Rectal smooth muscle tissue (tissue), 1 donor: Measurements from ENCODE around the gene TOMM40.
"Not testable (repeated sequence)": the region's sequence is repeated elsewhere in the genome, so short reads cannot be mapped to it uniquely, and the experiment has no call there.

Source experiments
- H3K27ac ChIP-seq: one replicate; pipeline ENCODE4 v1.7.0; 2013; ENCODE audit warnings: low read depth, low read length, inconsistent platforms
- H3K27me3 ChIP-seq: one replicate; pipeline ENCODE4 v1.7.0; 2013; ENCODE audit warnings: low read length; ENCODE audit not compliant: control insufficient read depth, insufficient read depth
- H3K36me3 ChIP-seq: one replicate; pipeline ENCODE4 v1.7.0; 2013; ENCODE audit warnings: low read length; ENCODE audit not compliant: control insufficient read depth, insufficient read depth
- H3K4me1 ChIP-seq: one replicate; pipeline ENCODE4 v1.7.0; 2013; ENCODE audit warnings: low read length; ENCODE audit not compliant: control insufficient read depth, insufficient read depth
- H3K4me3 ChIP-seq: one replicate; pipeline ENCODE4 v1.7.0; 2013; ENCODE audit warnings: low read length
- H3K9ac ChIP-seq: one replicate; pipeline ENCODE4 v1.7.0; 2013; ENCODE audit warnings: low read length

The TOMM40 gene

GRCh38 chr19:44907613-44908012, 16.6 kb downstream of the TOMM40 start:
- Histone ChIP-seq H3K4me1 (no peaks in the 10 kb centered on the region), H3K4me3 (no peak overlapping the region), H3K27ac (no peak overlapping the region), H3K9ac (no peak overlapping the region), H3K36me3 (no peaks in the 10 kb centered on the region), H3K27me3 (peaks cover 12% of the 10 kb centered on the region)

GRCh38 chr19:44908074-44908835, 17.2 kb downstream of the TOMM40 start:
- Histone ChIP-seq H3K4me1 (no peaks in the 10 kb centered on the region), H3K27ac (no peak overlapping the region), H3K4me3 (no peak overlapping the region), H3K27me3 (peaks cover 12% of the 10 kb centered on the region), H3K9ac (no peak overlapping the region), H3K36me3 (no peaks in the 10 kb centered on the region)

GRCh38 chr19:44908836-44909261, 17.8 kb downstream of the TOMM40 start:
- Histone ChIP-seq H3K27ac (no peak overlapping the region), H3K27me3 (peaks cover 12% of the 10 kb centered on the region), H3K36me3 (no peaks in the 10 kb centered on the region), H3K4me1 (no peaks in the 10 kb centered on the region), H3K4me3 (no peak overlapping the region), H3K9ac (no peak overlapping the region)

GRCh38 chr19:44909775-44910174, 18.7 kb downstream of the TOMM40 start:
- Histone ChIP-seq H3K27ac (no peak overlapping the region), H3K9ac (no peak overlapping the region), H3K4me1 (peaks cover 2% of the 10 kb centered on the region), H3K27me3 (peaks cover 9% of the 10 kb centered on the region), H3K4me3 (no peak overlapping the region), H3K36me3 (no peaks in the 10 kb centered on the region)

GRCh38 chr19:44911896-44912295, 20.8 kb downstream of the TOMM40 start:
- not testable (repeated sequence) for H3K27ac ChIP-seq, H3K4me1 ChIP-seq, H3K9ac ChIP-seq, H3K4me3 ChIP-seq, H3K36me3 ChIP-seq, H3K27me3 ChIP-seq

GRCh38 chr19:44912854-44913253, 21.8 kb downstream of the TOMM40 start:
- Histone ChIP-seq H3K9ac (no peak overlapping the region), H3K27ac (no peak overlapping the region), H3K4me3 (no peak overlapping the region), H3K4me1 (peaks cover 3% of the 10 kb centered on the region), H3K27me3 (no peaks in the 10 kb centered on the region), H3K36me3 (no peaks in the 10 kb centered on the region)

GRCh38 chr19:44913512-44914432, 22.7 kb downstream of the TOMM40 start:
- H3K27ac ChIP-seq: not testable (repeated sequence)

GRCh38 chr19:44914433-44915206, 23.6 kb downstream of the TOMM40 start, which contains the start of gene APOC1:
APOC1 (plus strand) TSS chr19:44914608; CDS start chr19:44914892, 284 bp downstream.
- not testable (repeated sequence) for H3K27ac ChIP-seq

More at GRCh38 chr19:44913512-44914432, 22.7 kb downstream of the TOMM40 start:
- not testable (repeated sequence) for H3K4me1 ChIP-seq, H3K4me3 ChIP-seq, H3K36me3 ChIP-seq, H3K27me3 ChIP-seq, H3K9ac ChIP-seq

GRCh38 chr19:44924243-44924725, 33.2 kb downstream of the TOMM40 start:
- H3K27ac ChIP-seq: no peak overlapping the region
- no peaks in the 10 kb centered on the region for H3K36me3 ChIP-seq
- H3K27me3 ChIP-seq: no peaks in the 10 kb centered on the region
- no peak overlapping the region for H3K9ac ChIP-seq
- no peak overlapping the region for H3K4me3 ChIP-seq
- H3K4me1 ChIP-seq: no peaks in the 10 kb centered on the region

More at GRCh38 chr19:44914433-44915206, 23.6 kb downstream of the TOMM40 start, which contains the start of gene APOC1:
- H3K9ac ChIP-seq, H3K4me1 ChIP-seq, H3K36me3 ChIP-seq, H3K27me3 ChIP-seq: not testable (repeated sequence)
- H3K4me3 ChIP-seq: peak within 1 kb of the TSS; percentile 68

- Histone ChIP-seq H3K36me3 (no peaks in the 10 kb centered on the region), H3K4me1 (no peaks in the 10 kb centered on the region), H3K9ac (no peak overlapping the region), H3K27ac (no peak overlapping the region), H3K4me3 (no peak overlapping the region), H3K27me3 (no peaks in the 10 kb centered on the region)
Measured at GRCh38 chr19:44925114-44925891, 34.2 kb downstream of the TOMM40 start.

- H3K36me3 ChIP-seq, H3K4me1 ChIP-seq, H3K27me3 ChIP-seq, H3K4me3 ChIP-seq, H3K27ac ChIP-seq, H3K9ac ChIP-seq: not testable (repeated sequence)
Measured at GRCh38 chr19:44926245-44927077, 35.4 kb downstream of the TOMM40 start.
